ENCODE measurements around the gene TLR7. TPM values are rescaled to one million over a fixed set of nuclear protein-coding genes. Genes with fewer than 3 reads are reported as not detected.

The TLR7 gene
- total and polyA plus RNA-seq, 2 of the 13 experiments (the other 11 are each of a cell fraction or from before 2014, with no cell fraction given) = not detected

GRCh38 chrX:12824944-12825343 is 41.9 kb upstream of the TLR7 start (continued):
- TF ChIP-seq PPARG (CRISPR knock-in tag; conservative IDR thresholded peaks at IDR 0.05) (no peak), TCF7L2 (IDR thresholded peaks at IDR 0.05; ENCODE audit: low read depth, low read length) (no peak)

DNA sequence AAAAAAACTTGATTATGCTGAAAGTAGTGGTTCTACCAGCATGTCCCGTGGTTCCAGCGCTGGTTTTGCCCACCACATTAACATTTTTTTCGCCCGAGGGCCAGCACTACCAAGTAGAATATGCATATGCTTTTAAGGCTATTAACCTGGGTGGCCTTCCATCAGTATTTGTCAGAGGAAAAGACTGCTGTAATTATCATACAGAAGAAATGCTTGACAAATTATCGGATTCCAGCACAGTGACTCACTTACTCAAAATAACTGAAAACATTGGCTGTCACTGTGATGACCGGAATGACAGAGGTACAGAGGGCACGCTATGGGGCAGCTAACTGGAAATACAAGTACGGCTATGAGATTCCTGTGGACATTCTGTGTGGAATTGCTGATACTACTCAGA is 41.1 kb upstream of the TLR7 start:
- ChIA-PET POLR2A (no interaction called here), CTCF (ENCODE audit: low intra/inter-chr PET ratio, low total read pairs) (no interaction called here)
- Histone ChIP-seq H4K20me1 (ENCODE audit: insufficient read depth, low read length) (no peaks in the 10 kb centered on the region), H2AFZ (ENCODE audit: low read length) (no peak overlapping the region), H3K27ac (ENCODE audit: extremely low read length, insufficient read depth, low read length) (no peak overlapping the region), H3K4me3 (replicated peaks in 1 of 3; ENCODE audit: insufficient read depth in 1 of 3, low read depth in 2 of 3, low read length in 3 of 3) (no peak overlapping the region), H3K9ac (ENCODE audit: insufficient read depth, low read depth, low read length) (no peak overlapping the region), H3K27me3 (ENCODE audit: control insufficient read depth in 1 of 2, insufficient read depth in 2 of 2, low read length in 2 of 2) (no peaks in the 10 kb centered on the region), H3K9me3 (ENCODE audit: low read length) (no peaks in the 10 kb centered on the region), H3K79me2 (ENCODE audit: insufficient read depth, low read length) (no peaks in the 10 kb centered on the region), H3K36me3 (replicated peaks in 1 of 2; ENCODE audit: control insufficient read depth in 1 of 2, insufficient read depth in 2 of 2, low read length in 2 of 2) (peaks cover 0 to 15% of the 10 kb centered on the region in 2 experiments; a peak in 1 of 5 replicates), H3K4me2 (ENCODE audit: low read depth, low read length) (no peak overlapping the region), H3K4me1 (ENCODE audit: insufficient read depth, low read length) (no peaks in the 10 kb centered on the region)
- no TSS peak for BruUV-seq (replicated peaks)
- no peak for DNase-seq (ENCODE audit: low spot score)
- in situ Hi-C loops (cut with HindIII; ENCODE audit: extremely low pct_ligation_motif_present, low pct_unique_long_range_greater_than_20kb) = no loop called here
- intact Hi-C loops (cut with micrococcal nuclease; ENCODE audit: unreplicated experiment) = no loop called here
- no peak for FAIRE-seq
- no peak for ATAC-seq
- WGBS (ENCODE audit: low lambda C conversion rate) = 97% methylated on average over 5 of the region's 8 CpGs
- TF ChIP-seq FOXM1 (CRISPR knock-in tag; IDR thresholded peaks at IDR 0.05) = no peak
- no peak for TF ChIP-seq IKZF1 (IDR thresholded peaks at IDR 0.05)
- TF ChIP-seq, protein P1, sequence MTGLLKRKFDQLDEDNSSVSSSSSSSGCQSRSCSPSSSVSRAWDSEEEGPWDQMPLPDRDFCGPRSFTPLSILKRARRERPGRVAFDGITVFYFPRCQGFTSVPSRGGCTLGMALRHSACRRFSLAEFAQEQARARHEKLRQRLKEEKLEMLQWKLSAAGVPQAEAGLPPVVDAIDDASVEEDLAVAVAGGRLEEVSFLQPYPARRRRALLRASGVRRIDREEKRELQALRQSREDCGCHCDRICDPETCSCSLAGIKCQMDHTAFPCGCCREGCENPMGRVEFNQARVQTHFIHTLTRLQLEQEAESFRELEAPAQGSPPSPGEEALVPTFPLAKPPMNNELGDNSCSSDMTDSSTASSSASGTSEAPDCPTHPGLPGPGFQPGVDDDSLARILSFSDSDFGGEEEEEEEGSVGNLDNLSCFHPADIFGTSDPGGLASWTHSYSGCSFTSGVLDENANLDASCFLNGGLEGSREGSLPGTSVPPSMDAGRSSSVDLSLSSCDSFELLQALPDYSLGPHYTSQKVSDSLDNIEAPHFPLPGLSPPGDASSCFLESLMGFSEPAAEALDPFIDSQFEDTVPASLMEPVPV (CRISPR knock-in tag; IDR thresholded peaks at IDR 0.05) = no peak
- TF ChIP-seq HOXA3 (CRISPR knock-in tag; IDR thresholded peaks at IDR 0.05) = no peak
- no peak for TF ChIP-seq ZSCAN30 (CRISPR knock-in tag; IDR thresholded peaks at IDR 0.05)
- TF ChIP-seq KDM2A (CRISPR knock-in tag; IDR thresholded peaks at IDR 0.05; ENCODE audit: borderline replicate concordance, low read depth) = no peak
- no peak for TF ChIP-seq CBX2 (IDR thresholded peaks at IDR 0.05; ENCODE audit: low read depth, low read length)
- no peak for TF ChIP-seq CBX2 (CRISPR knock-in tag; IDR thresholded peaks at IDR 0.05; ENCODE audit: low read depth)
- no peak for TF ChIP-seq ZNF567 (CRISPR knock-in tag; IDR thresholded peaks at IDR 0.05; ENCODE audit: borderline replicate concordance)
- TF ChIP-seq ZNF446 (CRISPR knock-in tag; IDR thresholded peaks at IDR 0.05) = no peak
- TF ChIP-seq HDAC1 (CRISPR knock-in tag; IDR thresholded peaks at IDR 0.05) = no peak
- TF ChIP-seq ATF7-NPFF (CRISPR knock-in tag; IDR thresholded peaks at IDR 0.05; ENCODE audit: low read depth) = no peak

Measured in HepG2 (cell line).